GM19438 (cell line): ENCODE results near the gene PIGZ.

Experiments used
- ATAC-seq: cut with Tn5 transposase; IDR thresholded peaks from one replicate; pipeline ENCODE4 v1.9.1; 2021; ENCODE audit warnings: low read depth; ENCODE audit not compliant: unreplicated experiment

The PIGZ gene

GRCh38 chr3:196968233-196969133, at the start of gene PIGZ:
Gene PIGZ, minus strand, starts transcription at chr3:196968833. Its CDS starts 16,802 bp downstream, at chr3:196952031.
- ATAC-seq, result peak; percentile 53

DNA sequence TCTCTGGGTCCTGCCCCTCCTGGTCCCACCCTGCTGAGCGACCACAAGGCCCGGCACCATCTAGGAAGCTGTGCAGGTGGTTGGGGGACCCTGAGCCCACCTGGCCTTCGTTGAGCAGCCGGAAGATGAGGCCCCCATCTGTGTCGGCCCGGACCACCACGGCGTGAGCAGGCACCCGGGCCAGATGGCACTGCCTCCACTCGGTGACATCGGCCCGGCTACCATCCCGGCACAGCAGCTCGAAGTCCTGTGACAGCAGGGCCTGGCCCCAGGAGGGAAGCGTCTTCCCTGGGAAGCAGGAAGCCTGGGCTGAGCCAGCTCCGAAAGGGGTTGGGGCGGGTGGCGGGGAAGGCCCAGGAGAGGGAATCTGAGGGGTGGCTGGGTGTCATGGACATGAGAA, 48.4 kb upstream of the PIGZ start:
- no peak for ATAC-seq

DNA sequence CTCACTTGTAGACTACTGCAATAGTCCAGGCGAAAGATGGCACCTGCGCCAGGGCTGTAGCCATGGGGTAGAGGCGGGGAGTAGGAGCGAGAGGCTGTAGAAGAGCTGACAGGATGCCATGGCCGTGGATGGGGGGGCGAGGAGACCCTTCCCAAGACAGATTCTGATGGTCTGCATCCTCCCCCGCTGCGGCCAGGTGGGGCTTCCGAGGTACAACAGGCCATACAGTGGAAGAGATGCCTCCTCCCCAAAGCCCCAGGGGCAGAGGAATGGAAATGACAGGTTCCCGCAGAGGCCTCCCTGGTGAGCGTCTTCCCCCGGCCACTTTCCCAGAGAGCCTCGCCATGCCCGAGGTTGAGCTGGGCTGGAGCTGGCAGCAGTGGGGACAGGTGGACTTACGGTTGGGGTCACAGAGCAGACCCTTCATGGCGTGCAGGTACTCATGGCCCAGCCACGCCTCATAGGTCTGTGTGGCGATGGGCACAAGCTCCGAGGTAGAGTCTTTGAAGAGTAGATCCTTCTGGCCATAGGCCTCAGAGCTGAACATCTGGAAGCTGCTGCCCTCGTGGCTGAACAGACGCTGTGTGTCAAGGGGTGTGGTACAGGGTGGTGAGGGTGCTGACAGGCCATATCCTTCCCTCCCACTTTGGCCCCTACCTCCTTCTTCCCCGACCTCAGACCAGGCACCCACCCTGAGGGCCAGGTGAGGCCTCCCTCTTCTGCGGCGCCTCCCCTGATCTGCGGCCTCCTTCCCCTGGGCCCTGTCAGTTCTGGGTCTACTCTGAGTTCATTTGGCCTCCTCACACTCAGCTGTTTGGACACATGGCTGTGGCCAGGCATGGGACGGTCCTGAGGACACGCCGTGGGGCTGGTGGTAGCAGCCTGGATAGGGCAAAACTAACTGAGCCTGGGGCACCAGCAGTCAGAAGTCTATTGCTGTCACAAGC, 47.4 kb upstream of the PIGZ start:
- no peak for ATAC-seq

- no peak for ATAC-seq
Measured at GRCh38 chr3:197014942-197015575, 46.4 kb upstream of the PIGZ start.

DNA sequence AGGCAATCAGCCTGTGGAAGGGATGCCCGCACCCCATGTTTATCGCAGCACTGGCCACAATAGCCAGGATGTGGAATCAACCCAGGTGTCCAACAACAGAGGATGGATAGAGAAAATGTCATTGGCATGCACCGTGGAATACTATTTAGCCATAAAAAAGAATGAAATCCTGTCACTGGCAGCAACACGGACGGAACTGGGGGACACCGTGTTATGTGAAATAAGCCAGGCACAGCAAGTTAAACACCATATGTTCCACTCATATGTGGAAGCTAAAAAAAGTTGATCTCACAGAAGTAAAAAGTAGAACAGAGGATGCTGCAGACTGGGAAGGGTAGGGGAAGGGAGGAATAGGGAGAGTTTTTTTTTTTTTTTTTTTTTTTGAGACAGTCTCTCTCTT, 45.4 kb upstream of the PIGZ start:
- no peak for ATAC-seq

DNA sequence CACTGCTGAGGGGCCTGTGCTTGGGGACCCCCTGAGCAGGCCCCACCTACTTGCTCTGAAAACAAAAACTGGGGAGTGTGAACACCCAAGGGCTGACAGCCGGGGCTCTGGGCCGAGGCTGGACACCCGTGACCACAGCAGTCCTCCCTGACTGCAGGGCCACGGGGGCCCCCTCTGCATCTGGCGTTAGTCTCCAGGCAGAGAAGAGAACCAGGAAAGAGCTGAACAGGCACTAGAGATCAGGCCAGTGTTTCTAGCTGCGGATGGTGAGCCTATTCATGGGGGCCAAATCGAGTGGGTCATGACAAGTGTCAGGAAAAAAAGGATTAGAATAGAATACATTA, 43.9 kb upstream of the PIGZ start:
- ATAC-seq, result no peak

DNA sequence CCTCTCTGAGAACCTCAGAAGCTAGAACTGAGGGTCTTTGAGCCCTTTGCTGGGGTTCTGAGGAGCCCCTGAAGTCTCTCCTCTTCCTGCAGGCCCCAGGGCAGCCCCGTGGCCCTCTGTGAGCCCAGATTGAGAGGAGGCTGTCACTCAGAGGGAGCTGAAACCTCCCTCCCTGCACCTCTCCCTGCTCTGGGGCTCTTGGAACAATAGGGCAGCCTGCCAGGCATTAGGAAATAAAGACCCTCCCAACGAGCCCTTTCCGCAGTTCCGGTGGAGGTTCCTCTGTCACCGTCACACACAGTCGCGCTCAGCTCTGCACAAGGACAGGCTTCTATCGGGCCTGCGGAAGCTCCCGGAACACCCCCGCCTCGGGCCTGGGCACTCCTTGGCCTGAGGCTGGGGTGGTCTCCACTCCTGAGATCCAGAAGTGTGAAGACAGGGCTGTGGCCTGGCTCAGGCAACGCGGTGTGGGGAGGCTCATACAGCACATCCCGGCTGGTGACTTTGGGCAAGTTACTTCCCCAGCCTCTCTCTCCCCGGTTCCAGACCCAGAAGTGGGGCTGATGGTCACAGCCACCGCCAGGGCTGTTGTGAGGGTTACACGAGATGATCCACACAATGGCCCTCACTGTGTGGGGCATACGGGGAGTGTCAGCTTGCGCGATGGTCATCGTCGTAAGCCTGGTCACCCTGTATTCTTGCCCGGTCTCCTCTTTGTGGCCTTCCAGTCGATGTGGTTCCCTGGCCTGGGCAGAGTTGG, 43.3 kb upstream of the PIGZ start:
- ATAC-seq, result no peak

DNA sequence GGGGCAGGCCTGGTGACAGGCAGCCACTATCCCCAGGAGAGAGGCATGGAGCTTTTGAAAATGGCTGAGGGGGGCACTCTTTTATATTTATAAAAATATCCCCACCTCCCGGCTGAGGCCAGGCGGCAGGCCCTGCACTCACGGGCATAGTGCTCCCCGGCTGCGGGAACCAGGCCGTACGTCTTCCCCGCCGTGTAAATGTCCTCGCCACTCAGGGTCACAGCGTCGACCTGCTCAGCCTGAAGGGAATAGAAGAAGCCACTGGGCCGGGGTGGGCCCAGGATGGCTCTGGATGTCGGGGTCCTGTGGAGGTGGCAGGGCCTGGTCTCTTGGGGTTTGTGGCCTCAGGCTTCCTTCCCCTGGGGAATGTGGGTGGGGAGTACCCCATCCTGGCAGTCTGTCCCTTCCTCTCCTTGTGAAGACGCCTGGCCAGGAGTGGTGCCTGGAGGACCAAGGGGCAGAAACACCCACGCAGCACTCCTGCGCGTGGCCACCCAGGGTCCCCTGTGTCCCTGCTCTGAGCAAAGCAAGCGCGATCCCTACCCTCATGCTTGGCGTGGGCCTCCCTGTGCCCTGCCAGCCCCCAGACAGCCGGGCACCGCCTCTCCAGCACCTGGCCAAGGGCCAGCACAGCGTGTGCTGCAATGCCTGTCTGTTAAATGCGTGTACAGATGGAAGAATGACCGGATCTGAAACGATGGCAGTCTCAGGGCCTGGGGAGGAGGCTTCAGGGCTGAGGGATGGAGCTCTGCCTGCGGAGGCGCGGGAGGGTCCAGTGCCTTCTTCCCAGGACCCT, 42.1 kb upstream of the PIGZ start:
- ATAC-seq, result no peak

GRCh38 chr3:197009532-197010019, 40.9 kb upstream of the PIGZ start:
- no peak for ATAC-seq

DNA sequence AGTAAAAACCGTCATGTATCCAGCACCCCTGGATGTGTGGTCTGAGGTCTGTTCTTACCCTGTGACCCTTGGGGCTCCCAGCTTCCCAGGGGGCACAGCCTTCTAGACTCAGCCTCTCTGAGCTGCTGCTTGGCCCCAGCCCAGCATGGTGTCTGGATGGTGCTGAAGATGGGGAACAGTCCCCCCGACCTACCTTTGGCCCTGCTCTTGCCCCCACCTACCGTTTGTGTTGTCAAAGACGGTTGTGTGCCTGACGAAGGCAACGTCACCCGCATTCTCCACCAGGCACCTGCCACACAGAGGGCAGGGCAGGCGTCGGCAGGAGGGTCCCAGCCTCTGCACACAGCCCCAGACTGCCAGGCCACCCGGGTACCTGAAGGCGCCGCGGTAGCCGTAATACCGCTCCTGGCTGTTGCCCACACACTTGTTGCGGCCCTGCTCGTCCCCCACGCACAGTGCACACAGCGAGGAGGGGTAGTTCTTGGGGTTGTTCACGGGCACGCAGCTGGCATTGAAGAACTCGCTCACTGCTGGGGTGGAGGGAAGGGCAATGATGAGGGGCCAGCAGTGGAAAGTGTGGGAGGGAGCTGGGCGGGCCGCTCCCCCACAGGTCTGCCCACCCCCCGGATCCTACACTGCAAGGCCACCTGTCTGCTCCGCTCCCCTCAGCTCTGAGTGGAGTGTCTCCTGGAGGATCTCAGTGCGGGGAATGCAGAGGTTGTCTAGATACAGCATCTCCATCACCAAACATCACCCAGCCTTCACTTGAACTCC, 40.0 kb upstream of the PIGZ start:
- no peak for ATAC-seq

DNA sequence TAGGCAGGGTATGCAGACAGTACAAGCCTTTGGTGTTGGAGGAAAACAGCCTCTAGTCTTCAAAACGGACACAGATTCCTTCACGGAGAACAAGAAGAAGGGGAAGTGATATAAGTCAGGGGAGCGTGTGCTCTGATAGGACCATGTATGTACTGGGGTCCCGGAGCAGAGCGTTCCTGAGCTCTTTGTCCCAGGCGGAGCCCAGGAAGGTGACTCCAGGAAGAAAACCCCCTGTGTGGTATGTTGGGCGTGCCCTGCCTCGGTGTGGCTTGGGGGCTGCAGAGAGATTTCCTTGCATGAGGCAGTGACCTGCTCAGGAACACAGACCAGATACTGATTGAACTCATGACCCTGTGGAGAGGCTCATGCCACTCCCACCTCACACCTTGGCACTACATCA, 39.3 kb upstream of the PIGZ start:
- no peak for ATAC-seq

DNA sequence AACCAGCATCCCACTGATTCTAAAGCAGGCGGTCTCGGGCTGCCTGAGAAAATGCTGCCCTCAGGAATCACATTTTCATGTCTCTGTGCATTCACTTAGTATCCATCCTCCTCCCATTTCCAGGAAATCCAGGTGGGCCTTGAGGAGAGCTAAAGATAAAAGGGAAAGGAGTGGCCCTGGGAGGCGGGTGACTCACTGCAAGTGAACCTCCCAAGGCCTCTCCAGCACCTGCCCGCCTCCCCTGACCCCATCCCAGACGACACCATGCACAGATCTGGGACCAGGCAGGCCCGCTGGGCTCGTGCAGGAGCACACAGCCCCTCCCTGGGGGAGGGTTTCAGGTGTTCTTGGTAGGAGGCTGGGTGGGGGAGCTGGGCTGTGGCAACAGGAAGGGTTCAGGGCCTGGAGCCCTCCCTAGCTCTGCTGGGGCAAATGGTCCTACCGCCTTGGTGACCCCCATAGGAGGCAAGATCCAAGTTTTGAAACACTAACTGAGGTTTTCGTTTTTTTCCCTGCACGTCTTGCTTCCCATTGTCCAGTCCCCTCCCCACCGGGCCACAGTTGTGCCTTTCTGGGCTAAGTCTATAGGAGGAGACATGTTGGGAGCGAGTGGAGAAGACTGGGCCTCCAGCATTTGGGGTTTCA, 38.8 kb upstream of the PIGZ start:
- no peak for ATAC-seq

DNA sequence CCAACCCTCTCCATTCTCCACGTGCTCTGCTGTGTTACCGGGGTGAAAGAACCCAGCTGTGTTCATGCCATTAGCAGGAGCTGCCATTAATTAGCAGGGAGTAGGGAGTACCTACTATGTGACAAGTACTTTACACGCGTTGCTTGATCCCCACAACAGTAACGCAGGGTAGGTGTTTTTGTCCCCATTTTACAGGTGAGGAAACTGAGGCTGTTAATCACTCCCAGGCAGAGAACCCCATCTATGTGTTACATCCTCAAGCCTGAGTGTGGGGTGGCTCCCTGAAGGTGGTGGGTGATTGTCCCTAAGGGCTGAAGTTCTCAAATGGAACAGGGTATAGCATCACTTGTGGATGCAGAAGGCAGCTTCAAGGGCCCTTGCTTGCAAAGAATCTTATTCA, 38.2 kb upstream of the PIGZ start:
- ATAC-seq, result no peak

- no peak for ATAC-seq
Measured at GRCh38 chr3:197006446-197006845, 37.8 kb upstream of the PIGZ start.

DNA sequence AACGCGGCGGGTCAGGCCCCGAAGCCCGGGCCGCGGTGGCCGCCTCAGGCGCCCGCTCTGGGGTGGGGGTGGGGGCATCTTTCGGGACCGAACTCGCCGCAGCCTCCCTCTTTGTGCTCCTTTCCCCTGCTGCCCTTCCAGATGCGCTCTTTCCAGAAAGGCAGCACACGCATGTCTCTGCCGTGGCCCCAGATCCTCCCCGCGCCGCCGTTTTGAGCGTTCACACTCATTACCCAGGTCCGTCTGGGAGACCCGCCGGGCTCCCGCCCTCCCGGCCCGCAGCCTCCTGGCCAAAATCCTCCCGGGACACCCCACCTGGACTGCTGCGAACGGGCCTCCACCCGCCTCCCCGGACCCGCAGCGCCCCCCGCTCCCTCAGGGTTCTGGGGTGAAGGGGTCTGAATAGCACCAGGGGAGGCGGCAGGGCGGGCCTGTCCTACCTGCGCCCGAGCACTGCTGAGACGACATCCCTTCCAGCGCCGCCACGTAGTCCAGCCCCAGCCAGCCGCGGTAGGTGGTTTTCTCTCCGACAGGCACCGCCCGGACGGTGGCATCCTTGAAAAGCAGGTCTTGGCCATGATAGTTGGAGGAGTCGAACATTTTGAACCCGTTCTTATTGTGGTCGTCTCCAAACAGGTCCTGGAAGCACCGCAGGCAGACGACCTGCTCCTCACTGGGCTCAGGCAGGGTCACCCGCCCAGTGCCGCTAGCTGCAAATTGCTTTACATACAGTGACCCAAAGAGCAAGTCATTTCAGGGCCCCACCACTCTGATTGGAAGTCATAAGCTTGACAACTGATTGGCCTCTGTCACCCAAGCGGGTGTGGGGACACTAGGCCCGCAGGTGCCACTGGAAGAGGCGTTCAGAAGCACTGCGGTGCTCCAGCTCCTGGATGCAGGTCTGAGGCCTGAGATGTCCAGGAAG, 35.1 kb upstream of the PIGZ start:
- peak; percentile 16 for ATAC-seq

DNA sequence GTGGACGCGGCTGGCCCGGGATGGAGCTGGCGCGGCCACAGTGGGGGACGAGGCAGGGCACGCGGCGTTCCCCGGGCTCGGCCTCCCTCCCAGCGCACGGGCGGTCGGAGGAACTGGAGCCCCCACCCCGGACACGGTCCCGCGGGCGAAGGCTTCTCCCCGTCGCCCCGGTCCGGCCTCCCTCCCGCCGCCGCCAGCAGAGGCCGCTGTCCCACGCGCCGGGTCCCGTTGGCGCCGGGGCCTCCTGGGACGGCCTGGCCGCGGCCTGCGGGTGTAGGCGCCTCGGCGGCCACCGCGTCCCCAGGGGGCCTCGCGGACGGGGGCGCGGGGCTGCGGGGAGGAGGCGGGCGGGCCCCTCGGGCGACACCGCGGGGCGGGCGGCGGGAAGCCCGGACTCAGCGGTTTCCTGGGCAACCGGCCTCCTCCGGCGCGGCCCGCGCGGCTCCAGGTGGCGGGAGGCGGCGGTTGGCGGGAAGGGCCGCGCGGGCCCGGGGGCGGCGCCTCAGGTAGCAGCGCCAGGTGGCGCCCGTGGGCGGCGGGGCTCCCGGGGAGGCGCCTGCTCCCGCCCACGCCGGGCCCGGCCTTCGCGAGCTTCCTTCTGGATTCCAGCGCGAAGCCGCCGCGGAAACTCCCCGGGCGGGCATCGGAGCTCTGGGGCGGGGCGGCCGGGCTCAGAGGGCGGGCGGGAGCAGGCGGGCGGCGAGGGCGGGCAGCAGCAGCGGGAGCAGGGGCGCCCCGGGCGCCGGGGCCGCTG, 34.2 kb upstream of the PIGZ start:
- peak; percentile 74 for ATAC-seq
